Right lobe of liver (tissue), 4 donors: ENCODE measurements around the gene DNMBP.

Experiments
- POLR2A ChIP-seq: fragments of 450-650 bp; IDR thresholded peaks from one replicate; pipeline ENCODE4 v1.6.1; 2017; ENCODE audit warnings: antibody characterized with exemption, mild to moderate bottlenecking
- TF ChIP-seq, protein P1 (sequence below), 4 donors: fragments of 200-600 bp in 3 of 4; fragments of 450-650 bp in 1 of 4; IDR thresholded peaks; one replicate each; pipeline versions ENCODE4 v1.5.1 to v1.8.0; 2016 to 2022; ENCODE audit warnings: antibody characterized with exemption in 4 of 4, mild to moderate bottlenecking in 2 of 4
- donor health status: DM: no; HTN: no; CAD: no.
- donor health status: DM: no; HTN: no; CAD: no.
- donor health status: DM: no; HTN: yes; CAD: no.

DNA sequence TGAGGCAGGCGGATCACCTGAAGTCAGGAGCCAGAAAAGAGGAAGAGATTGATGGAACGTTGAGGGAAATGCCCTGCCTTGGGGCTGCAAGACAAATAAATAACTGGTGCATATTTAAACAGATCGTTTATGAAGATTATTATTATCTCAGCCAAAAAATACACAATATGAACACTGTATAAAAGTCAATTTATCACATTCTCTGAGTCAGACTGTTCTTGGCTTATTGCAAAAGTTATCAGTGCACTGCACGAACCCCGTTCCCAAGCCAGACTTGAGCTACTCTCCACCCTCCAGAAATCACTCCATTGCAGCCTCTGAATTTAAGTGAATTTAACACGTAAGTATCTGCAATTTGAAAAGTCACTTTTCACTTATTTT is 1.6 kb downstream of the DNMBP start:
- no peak for TF ChIP-seq POLR2A
- TF ChIP-seq, protein P1, sequence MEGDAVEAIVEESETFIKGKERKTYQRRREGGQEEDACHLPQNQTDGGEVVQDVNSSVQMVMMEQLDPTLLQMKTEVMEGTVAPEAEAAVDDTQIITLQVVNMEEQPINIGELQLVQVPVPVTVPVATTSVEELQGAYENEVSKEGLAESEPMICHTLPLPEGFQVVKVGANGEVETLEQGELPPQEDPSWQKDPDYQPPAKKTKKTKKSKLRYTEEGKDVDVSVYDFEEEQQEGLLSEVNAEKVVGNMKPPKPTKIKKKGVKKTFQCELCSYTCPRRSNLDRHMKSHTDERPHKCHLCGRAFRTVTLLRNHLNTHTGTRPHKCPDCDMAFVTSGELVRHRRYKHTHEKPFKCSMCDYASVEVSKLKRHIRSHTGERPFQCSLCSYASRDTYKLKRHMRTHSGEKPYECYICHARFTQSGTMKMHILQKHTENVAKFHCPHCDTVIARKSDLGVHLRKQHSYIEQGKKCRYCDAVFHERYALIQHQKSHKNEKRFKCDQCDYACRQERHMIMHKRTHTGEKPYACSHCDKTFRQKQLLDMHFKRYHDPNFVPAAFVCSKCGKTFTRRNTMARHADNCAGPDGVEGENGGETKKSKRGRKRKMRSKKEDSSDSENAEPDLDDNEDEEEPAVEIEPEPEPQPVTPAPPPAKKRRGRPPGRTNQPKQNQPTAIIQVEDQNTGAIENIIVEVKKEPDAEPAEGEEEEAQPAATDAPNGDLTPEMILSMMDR (IDR thresholded peaks at IDR 0.05): no peak
